ENCODE measurements around the gene CLEC4G. TPM values are rescaled to one million over a fixed set of nuclear protein-coding genes. Genes with fewer than 3 reads are reported as not detected.

Gene CLEC4G
- total and polyA plus RNA-seq, 3 experiments from 2014 or later, result not detected

DNA sequence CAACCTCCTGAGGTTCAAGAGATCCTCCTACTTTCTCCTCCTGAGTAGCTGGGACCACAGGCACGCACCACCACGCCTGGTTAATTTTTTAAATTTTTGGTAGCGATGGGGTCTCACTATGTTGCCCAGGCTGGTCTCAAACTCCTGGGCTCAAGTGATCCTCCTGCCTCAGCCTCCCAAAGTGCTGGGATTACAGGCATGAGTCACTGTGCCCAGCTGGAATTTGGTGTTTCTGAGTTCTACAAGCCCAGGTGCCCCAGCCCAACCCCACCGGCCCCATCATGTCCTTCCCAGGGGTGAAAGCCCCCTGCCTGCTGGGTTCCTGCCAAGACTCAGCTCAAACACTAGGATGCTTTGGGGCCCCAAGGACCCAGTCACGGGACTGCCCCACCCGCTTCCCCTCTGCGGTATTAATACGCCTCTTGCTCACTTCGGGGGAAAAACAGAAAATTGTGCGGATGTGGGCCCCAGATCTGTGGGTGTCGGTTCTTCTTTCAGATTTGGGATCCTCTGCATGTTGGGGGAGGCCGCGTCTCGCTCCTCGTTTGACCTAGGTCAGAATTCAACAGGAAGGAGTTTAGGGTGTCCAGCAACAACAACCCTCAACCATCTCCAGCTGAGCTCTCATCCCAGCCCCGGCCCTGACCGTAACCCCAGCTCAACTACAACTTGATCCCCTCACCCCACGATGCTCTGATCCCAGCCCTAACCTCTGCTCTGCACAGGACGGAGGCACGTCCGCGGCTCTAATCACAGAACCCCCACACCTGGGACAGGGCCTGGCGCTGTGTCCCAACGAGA is 26.3 kb downstream of the CLEC4G start:
- peak overlapping the region; percentile 54 to 96 (median 94) for H3K27ac Mint-ChIP-seq
- no peaks in the 10 kb centered on the region for H3K36me3 ChIP-seq (ENCODE audit: insufficient read depth, low read length)
- H3K4me3 ChIP-seq (ENCODE audit: low read length), result peak overlapping the region; percentile 3
- peaks cover 43% of the 10 kb centered on the region for H3K4me1 ChIP-seq (ENCODE audit: insufficient read depth, low read length)
- H3K27me3 ChIP-seq (ENCODE audit: insufficient read depth, low read length, poor library complexity, severe bottlenecking), result no peaks in the 10 kb centered on the region
- ChIA-PET POLR2A (interaction anchor here (0.7 to 1.6 kb wide), 3 partner anchors 13 to 94 kb away, joined by 3 to 4 read pairs (median 3); partner anchors contain the start of gene TRAPPC5), CTCF (interaction anchor here (1.4 to 1.9 kb wide), 2 partner anchors 25 to 94 kb away, joined by 3 to 10 read pairs; partner anchors contain the start of gene TRAPPC5)
- no peaks in the 10 kb centered on the region for H3K9me3 Mint-ChIP-seq
- no peaks in the 10 kb centered on the region for H3K9me3 ChIP-seq (ENCODE audit: low read length)
- no peaks in the 10 kb centered on the region for H3K36me3 Mint-ChIP-seq
- H3K27me3 Mint-ChIP-seq, result no peaks in the 10 kb centered on the region
- peaks cover 24 to 45% (median 32%) of the 10 kb centered on the region in 3 donors for H3K4me1 Mint-ChIP-seq
- H3K4me3 Mint-ChIP-seq, result peak overlapping the region; percentile 36 to 89 (median 82)
- DNase-seq, result peak; percentile 46 to 82 (median 67)
- no peak overlapping the region for H3K27ac ChIP-seq (ENCODE audit: low read depth, low read length)

DNA sequence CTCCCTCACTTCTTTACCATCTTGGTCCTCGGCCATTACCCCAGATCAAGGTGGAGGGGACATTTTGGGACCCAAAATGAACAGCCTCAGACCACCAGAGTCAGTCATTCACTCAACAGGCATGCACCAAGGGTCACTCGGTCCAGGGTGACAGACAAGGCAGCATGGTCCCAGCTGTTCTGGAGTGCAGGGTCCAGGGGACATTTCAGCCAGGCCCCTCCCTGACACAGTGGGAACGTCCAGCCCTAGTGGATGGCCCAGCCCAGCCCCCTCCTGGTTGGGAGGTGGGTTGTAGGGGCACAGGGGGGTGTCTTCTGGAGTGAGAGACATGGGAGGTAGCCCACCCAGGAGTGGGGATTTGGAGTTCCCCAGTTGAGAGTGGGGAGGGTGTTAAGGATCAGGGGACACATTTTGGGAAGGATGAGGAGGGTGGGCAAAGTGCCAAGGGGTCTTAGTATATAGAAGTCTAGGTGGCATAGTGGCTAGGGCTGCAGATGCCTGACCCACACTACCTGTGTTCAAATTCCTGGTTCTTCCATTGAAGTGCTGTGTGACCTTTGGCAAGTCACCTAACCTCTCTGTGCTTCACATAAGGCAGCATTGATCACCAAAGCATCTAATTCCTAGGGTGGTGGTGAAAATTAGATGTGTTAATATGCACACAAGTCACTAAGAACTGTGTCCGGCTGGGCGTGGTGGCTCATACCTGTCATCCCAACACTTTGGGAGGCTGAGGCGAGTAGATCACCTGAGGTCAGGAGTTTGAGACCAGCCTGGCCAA is 27.4 kb downstream of the CLEC4G start:
- CTCF ChIA-PET, result interaction anchor here (1.9 kb wide), 1 partner anchor 24 kb away, joined by 10 read pairs; the partner anchor contains the start of gene TRAPPC5
- H3K4me1 ChIP-seq (ENCODE audit: insufficient read depth, low read length), result peaks cover 39% of the 10 kb centered on the region
- no peak overlapping the region for H3K4me3 ChIP-seq (ENCODE audit: low read length)
- H3K27me3 ChIP-seq (ENCODE audit: insufficient read depth, low read length, poor library complexity, severe bottlenecking), result no peaks in the 10 kb centered on the region
- Mint-ChIP-seq H3K4me1 (peaks cover 26 to 48% (median 35%) of the 10 kb centered on the region in 3 donors), H3K9me3 (no peaks in the 10 kb centered on the region), H3K36me3 (no peaks in the 10 kb centered on the region), H3K27me3 (peaks cover 3 to 4% of the 10 kb centered on the region in 2 donors), H3K4me3 (peak overlapping the region in 2 of 7 donors; percentile 9 to 41), H3K27ac (peak overlapping the region in 4 of 8 donors; percentile 17 to 35 (median 33))
- no peaks in the 10 kb centered on the region for H3K9me3 ChIP-seq (ENCODE audit: low read length)
- no peak for DNase-seq
- H3K27ac ChIP-seq (ENCODE audit: low read depth, low read length), result no peak overlapping the region
- no peaks in the 10 kb centered on the region for H3K36me3 ChIP-seq (ENCODE audit: insufficient read depth, low read length)
- POLR2A ChIA-PET, result interaction anchor here (0.6 kb wide), 1 partner anchor 256 kb away, joined by 7 read pairs; no protein-coding TSS in a partner anchor

DNA sequence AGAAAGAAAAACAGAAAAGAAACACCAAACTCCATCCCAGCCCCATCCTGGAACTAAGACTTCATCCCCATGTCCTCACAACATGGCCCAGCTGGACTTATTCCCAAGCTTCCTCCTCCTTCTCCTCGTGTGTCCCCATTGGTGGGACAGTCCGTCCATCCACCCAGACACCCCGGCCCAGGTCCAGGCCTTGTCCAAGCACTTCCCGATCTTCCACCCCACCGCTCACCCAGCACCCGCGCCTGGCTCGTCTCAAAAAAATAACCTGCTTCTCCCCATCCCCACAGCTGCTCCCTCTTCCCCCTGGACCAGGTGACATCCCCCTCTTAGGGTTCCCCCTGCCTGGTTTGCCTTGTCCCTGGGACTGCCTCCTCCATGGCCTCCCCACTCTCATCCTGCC is 28.6 kb downstream of the CLEC4G start:
- Mint-ChIP-seq H3K9me3 (no peaks in the 10 kb centered on the region), H3K36me3 (no peaks in the 10 kb centered on the region), H3K4me3 (no peak overlapping the region), H3K4me1 (peaks cover 25 to 46% (median 35%) of the 10 kb centered on the region in 3 donors), H3K27ac (peak overlapping the region in 2 of 8 donors; percentile 40 to 75), H3K27me3 (peaks cover 7 to 8% of the 10 kb centered on the region in 2 donors)
- POLR2A ChIA-PET, result no interaction called here
- Histone ChIP-seq H3K27ac (ENCODE audit: low read depth, low read length) (no peak overlapping the region), H3K4me3 (ENCODE audit: low read length) (no peak overlapping the region), H3K36me3 (ENCODE audit: insufficient read depth, low read length) (no peaks in the 10 kb centered on the region), H3K4me1 (ENCODE audit: insufficient read depth, low read length) (peaks cover 39% of the 10 kb centered on the region), H3K27me3 (ENCODE audit: insufficient read depth, low read length, poor library complexity, severe bottlenecking) (no peaks in the 10 kb centered on the region), H3K9me3 (ENCODE audit: low read length) (no peaks in the 10 kb centered on the region)
- DNase-seq, result no peak
- CTCF ChIA-PET, result no interaction called here

- Histone ChIP-seq H3K4me1 (ENCODE audit: insufficient read depth, low read length) (peaks cover 29% of the 10 kb centered on the region), H3K4me3 (ENCODE audit: low read length) (no peak within 1 kb of the TSS), H3K9me3 (ENCODE audit: low read length) (no peaks in the 10 kb centered on the region), H3K27me3 (ENCODE audit: insufficient read depth, low read length, poor library complexity, severe bottlenecking) (no peaks in the 10 kb centered on the region), H3K27ac (ENCODE audit: low read depth, low read length) (no peak within 1 kb of the TSS), H3K36me3 (ENCODE audit: insufficient read depth, low read length) (no peaks in the 10 kb centered on the region)
- Mint-ChIP-seq H3K4me3 (no peak within 1 kb of the TSS), H3K27me3 (peaks cover 13 to 20% of the 10 kb centered on the region in 2 donors), H3K36me3 (no peaks in the 10 kb centered on the region), H3K9me3 (no peaks in the 10 kb centered on the region), H3K27ac (peak within 1 kb of the TSS in 5 of 8 donors; percentile 21 to 79 (median 27)), H3K4me1 (peaks cover 22 to 39% (median 33%) of the 10 kb centered on the region in 3 donors)
- ChIA-PET CTCF (no interaction called here), POLR2A (interaction anchor here (0.6 kb wide), 1 partner anchor 159 kb away, joined by 3 read pairs; no protein-coding TSS in a partner anchor)
- DNase-seq, result no peak
These were observed 30.1 kb downstream of the CLEC4G start, which contains the start of gene FCER2 for GRCh38 chr19:7701654-7702457. Gene FCER2, minus strand, starts transcription at chr19:7702131. Its CDS starts 2,371 bp downstream, at chr19:7699760.

DNA sequence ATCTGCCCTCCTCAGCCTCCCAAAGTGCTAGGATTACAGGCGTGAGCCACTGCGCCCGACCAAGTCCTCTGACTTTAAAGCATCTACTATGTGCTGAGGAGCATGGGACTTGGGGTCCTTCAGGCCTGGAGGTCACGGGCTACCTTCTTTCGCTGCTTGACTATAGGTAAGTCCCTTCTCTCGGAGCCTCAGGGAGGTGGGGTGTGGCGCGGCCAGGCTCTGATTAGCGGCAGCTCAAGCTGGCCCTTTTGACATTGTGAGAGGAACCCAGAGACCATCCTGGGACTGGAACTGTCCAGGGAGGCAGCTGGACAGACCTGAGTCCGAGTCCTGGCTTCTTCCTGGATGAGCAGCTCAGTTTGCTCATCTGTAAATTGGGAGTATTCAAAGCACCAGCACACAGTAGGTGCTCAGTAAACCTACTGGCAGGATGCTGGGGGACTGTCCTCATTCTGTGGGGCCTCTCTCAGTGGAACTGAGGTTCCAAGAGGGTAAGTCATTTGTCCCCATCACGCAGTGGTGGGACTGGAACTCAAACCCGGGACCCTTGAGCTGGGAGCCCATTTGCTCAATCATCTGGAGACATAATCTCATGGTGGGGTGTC is 30.8 kb downstream of the CLEC4G start:
- H3K27ac ChIP-seq (ENCODE audit: low read depth, low read length), result no peak overlapping the region
- Mint-ChIP-seq H3K9me3 (no peaks in the 10 kb centered on the region), H3K4me3 (no peak overlapping the region), H3K27ac (peak overlapping the region in 1 of 8 donors; percentile 27), H3K4me1 (peaks cover 15 to 32% (median 26%) of the 10 kb centered on the region in 3 donors), H3K36me3 (no peaks in the 10 kb centered on the region), H3K27me3 (peaks cover 13 to 23% of the 10 kb centered on the region in 2 donors)
- no peak overlapping the region for H3K4me3 ChIP-seq (ENCODE audit: low read length)
- H3K36me3 ChIP-seq (ENCODE audit: insufficient read depth, low read length), result no peaks in the 10 kb centered on the region
- no peak for DNase-seq
- ChIA-PET CTCF (interaction anchor here (2.6 kb wide), 1 partner anchor 20 kb away, joined by 15 read pairs; the partner anchor contains the start of gene TRAPPC5), POLR2A (interaction anchor here (0.6 kb wide), 1 partner anchor 159 kb away, joined by 3 read pairs; no protein-coding TSS in a partner anchor)
- no peaks in the 10 kb centered on the region for H3K27me3 ChIP-seq (ENCODE audit: insufficient read depth, low read length, poor library complexity, severe bottlenecking)
- H3K4me1 ChIP-seq (ENCODE audit: insufficient read depth, low read length), result peaks cover 22% of the 10 kb centered on the region
- H3K9me3 ChIP-seq (ENCODE audit: low read length), result no peaks in the 10 kb centered on the region

DNA sequence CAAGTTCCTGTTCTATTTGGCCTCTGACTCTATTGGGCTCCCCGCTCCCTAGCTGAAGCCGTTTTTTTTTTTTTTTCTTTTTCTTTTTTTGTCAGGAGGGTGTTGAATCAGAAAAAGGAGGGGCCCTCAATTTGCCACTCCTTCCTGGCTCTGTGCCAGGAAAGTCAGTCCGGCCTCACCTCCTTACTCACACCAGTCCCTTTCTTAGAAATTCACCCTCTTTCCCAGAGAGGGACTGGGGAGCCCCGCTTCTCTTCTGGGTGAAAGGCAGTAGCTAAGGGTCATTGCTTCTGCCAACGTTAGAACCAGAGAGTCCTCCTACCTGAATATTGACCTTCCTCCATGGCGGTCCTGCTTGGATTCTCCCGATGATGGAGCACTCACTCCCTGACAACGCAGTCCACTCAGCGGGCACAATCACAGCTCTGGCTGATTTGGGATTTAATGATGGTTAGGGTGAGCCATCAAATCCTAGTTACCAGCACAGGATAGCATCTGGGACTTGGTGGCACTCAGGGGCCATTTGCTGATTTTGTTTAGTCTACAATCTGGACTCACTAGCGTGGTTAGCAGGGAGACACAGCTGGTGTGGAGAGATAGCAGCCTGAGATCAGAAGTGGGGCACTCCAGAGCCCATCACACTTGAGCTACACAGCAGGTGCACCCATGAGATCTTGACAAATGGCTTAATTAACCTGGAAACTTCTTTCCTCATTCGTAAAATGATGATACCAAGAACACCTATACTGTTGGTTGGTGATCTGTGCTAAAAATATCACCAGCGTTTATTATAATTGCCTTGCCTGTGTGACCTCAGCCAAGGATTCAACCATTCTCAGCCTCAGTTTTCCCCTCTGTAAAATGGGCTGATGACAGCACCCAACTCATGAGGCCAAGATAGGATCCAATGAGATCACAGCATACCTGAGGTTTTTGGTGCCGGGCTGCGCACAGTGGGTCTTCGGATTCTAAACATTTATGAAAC is 32.2 kb downstream of the CLEC4G start:
- peaks cover 3 to 18% (median 11%) of the 10 kb centered on the region in 3 donors for H3K4me1 Mint-ChIP-seq
- no peak overlapping the region for H3K4me3 ChIP-seq (ENCODE audit: low read length)
- no peaks in the 10 kb centered on the region for H3K9me3 Mint-ChIP-seq
- H3K9me3 ChIP-seq (ENCODE audit: low read length), result no peaks in the 10 kb centered on the region
- peaks cover 17 to 23% of the 10 kb centered on the region in 2 donors for H3K27me3 Mint-ChIP-seq
- peaks cover 9% of the 10 kb centered on the region for H3K4me1 ChIP-seq (ENCODE audit: insufficient read depth, low read length)
- no peak overlapping the region for H3K4me3 Mint-ChIP-seq
- ChIA-PET CTCF (interaction anchor here (2.6 kb wide), 1 partner anchor 19 kb away, joined by 15 read pairs; the partner anchor contains the start of gene TRAPPC5), POLR2A (no interaction called here)
- no peaks in the 10 kb centered on the region for H3K36me3 Mint-ChIP-seq
- H3K27ac ChIP-seq (ENCODE audit: low read depth, low read length), result no peak overlapping the region
- no peaks in the 10 kb centered on the region for H3K27me3 ChIP-seq (ENCODE audit: insufficient read depth, low read length, poor library complexity, severe bottlenecking)
- peak overlapping the region in 2 of 8 donors; percentile 15 to 77 for H3K27ac Mint-ChIP-seq
- no peak for DNase-seq
- H3K36me3 ChIP-seq (ENCODE audit: insufficient read depth, low read length), result no peaks in the 10 kb centered on the region
